ENCODE results near the gene KCTD5. TPM values are rescaled to one million over a fixed set of nuclear protein-coding genes. Genes with fewer than 3 reads are reported as not detected.
"Not testable (repeated sequence)": the region's sequence is repeated elsewhere in the genome, so short reads cannot be mapped to it uniquely, and the experiment has no call there.

KCTD5 gene
- total RNA-seq, 2 donors from 2014 or later: 24.1 to 55.0 TPM

DNA sequence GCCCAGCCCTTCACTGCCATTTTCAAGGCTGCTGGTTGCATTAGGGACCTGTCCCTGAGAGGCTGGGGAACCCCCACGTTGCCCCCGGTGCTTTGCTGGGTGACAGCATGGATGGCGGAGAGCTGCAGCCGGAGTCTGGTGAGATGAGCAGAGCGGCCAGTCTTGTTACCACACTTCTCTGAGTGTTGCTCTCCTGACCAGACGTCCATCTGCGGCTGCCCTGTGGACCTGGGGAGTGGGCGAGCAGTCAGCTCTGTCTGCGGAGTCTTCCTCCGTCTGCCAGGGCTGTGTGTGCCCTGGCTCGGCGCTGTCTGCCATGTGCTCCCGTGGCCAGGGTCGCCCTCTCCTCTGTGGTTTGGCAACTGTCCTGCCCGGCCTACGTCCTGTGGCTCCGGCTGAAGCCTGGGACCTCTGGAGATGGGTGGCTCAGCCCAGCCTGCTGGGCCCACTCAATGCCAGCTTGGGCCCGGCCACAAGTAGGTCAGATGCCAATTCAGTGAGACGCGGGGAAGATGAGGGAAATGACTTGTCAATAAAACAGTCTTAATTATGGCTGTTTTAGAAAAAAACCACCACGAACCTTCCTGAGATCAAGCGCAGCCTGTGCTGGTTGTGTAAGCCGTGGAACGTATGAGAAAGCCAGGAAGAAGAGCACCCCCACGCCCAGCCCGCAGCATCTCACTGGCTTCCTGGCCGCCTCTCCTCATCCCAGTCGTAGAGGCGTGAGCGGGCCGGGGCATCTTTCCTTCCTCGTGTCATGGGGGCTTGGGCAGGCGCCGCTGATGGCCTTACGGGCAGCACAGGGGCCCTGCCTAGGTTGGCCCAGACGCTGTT is 7.9 kb downstream of the KCTD5 start:
- H3K9me3 ChIP-seq: no peaks in the 10 kb centered on the region
- 85% methylated on average over 36 of the region's 36 CpGs for WGBS
- intact Hi-C loops (cut with DNase I): no loop called here
- peaks cover 7% of the 10 kb centered on the region for H3K4me1 ChIP-seq (replicated peaks)
- no peak for TF ChIP-seq POLR2AphosphoS5 (IDR thresholded peaks at IDR 0.05)
- H3K36me3 ChIP-seq: no peaks in the 10 kb centered on the region
- no peak for DNase-seq (ENCODE audit: low spot score)
- H3K4me3 ChIP-seq: no peak overlapping the region
- H3K27ac ChIP-seq: no peak overlapping the region
- no peaks in the 10 kb centered on the region for H3K27me3 ChIP-seq (replicated peaks; ENCODE audit: insufficient read depth)

DNA sequence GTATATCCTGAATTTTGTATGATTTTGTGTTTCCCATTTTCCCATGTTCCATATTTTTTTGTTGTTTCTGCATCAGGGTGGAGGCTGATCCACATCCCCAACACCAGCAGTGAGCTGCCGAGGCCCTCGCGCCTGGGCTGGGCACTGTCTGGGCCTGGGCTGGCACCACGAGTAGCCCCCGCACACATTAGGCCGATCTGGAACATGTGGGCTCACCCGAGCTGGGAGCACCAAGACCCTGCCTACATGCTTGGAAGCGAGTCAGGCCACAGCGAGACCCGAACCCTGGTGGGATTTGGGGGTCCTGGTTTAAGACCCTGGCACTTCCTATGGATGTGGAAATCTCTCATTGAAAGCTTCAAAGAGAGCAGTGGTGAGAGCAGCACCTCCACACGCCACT is 8.5 kb downstream of the KCTD5 start:
- TF ChIP-seq POLR2A (IDR thresholded peaks at IDR 0.05): no peak
- TF ChIP-seq, protein P1, sequence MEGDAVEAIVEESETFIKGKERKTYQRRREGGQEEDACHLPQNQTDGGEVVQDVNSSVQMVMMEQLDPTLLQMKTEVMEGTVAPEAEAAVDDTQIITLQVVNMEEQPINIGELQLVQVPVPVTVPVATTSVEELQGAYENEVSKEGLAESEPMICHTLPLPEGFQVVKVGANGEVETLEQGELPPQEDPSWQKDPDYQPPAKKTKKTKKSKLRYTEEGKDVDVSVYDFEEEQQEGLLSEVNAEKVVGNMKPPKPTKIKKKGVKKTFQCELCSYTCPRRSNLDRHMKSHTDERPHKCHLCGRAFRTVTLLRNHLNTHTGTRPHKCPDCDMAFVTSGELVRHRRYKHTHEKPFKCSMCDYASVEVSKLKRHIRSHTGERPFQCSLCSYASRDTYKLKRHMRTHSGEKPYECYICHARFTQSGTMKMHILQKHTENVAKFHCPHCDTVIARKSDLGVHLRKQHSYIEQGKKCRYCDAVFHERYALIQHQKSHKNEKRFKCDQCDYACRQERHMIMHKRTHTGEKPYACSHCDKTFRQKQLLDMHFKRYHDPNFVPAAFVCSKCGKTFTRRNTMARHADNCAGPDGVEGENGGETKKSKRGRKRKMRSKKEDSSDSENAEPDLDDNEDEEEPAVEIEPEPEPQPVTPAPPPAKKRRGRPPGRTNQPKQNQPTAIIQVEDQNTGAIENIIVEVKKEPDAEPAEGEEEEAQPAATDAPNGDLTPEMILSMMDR (IDR thresholded peaks at IDR 0.05): no peak
- no peak for TF ChIP-seq POLR2AphosphoS5 (IDR thresholded peaks at IDR 0.05)
- 93% methylated on average over 11 of the region's 11 CpGs for WGBS
- Histone ChIP-seq H3K4me3 (no peak overlapping the region), H3K27me3 (replicated peaks; ENCODE audit: insufficient read depth) (no peaks in the 10 kb centered on the region), H3K27ac (no peak overlapping the region), H3K36me3 (no peaks in the 10 kb centered on the region), H3K9me3 (no peaks in the 10 kb centered on the region), H3K4me1 (replicated peaks) (peaks cover 7% of the 10 kb centered on the region)
- intact Hi-C loops (cut with DNase I): no loop called here
- no peak for DNase-seq (ENCODE audit: low spot score)

DNA sequence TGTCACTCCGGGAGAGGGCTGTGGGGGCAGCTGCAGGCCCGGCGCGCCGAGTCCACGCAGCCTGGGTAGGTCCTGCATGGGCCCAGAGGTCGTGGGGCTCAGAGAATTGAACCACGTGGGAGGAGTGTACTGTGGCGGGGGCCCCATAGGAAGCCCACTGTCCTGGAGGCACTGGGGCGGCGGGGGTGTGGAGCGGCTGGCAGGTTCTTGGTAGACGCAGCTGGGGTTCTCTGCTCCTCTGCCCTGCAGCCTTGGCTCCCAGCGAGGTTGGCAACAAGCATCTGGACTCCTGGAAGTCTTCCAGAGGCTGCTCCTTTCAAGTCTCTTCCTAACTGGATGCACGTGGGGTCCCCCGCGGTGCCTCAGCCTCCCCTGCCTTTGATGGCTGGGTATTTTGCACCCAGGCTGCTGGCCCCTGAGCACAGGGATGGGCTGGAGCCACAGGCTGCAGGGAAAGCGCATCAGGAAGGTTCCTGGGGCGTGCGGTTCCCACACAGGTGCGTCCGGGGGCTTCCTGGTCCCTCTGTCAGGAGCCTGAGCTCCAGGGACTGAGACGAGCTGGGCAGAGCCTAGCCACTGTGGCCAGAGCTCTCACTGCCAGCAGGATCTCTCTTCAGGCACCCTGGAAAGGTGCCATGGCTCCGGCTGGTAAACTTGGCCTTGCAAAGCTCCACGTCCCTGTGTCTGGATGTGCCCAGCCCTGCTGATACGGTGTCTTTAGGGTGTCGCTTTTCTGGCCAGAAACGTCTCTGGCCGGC is 9.3 kb downstream of the KCTD5 start:
- TF ChIP-seq POLR2A (IDR thresholded peaks at IDR 0.05) (no peak), POLR2AphosphoS5 (IDR thresholded peaks at IDR 0.05) (peak; percentile 11)
- Histone ChIP-seq H3K27me3 (replicated peaks; ENCODE audit: insufficient read depth) (no peaks in the 10 kb centered on the region), H3K9me3 (no peaks in the 10 kb centered on the region), H3K4me1 (replicated peaks) (peaks cover 7% of the 10 kb centered on the region), H3K4me3 (no peak overlapping the region), H3K27ac (no peak overlapping the region), H3K36me3 (no peaks in the 10 kb centered on the region)
- intact Hi-C loops (cut with DNase I): no loop called here
- 73% methylated on average over 29 of the region's 29 CpGs for WGBS
- no peak for DNase-seq (ENCODE audit: low spot score)

DNA sequence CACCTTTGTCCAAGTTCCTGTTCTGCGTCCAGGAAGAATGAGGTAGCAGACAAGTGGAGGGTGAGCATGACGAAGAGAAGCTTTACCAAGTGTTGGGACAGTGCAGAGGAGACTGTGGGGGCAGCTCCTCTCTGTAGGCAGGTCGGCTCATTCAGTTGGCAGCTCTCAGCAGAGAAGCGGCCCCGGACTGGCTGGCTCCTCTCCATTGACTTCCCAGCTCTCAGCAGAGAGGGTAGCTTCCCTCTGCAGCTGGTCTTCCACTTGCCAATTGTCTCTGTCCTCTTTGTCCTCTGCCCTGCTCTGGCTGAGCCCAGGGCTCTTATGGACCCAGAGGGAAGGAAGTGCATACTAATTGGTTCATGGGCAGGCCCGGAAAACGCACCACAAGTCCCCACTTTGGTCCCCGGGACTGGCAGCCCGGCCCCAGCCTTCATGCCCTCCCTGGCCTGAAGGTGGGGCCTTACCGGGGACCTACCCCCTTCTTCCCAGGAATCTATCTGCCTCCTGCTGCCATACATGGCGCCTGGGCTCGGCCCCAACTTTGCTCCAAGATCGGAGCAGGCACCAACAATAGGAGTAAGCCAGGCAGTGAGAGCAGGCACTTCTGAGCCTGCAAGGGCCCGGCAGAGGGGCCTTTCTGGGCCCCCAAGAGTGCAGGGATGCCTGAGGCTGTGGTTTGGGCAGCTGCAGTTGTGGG is 10.1 kb downstream of the KCTD5 start:
- DNase-seq (ENCODE audit: low spot score): no peak
- H3K27ac ChIP-seq: no peak overlapping the region

DNA sequence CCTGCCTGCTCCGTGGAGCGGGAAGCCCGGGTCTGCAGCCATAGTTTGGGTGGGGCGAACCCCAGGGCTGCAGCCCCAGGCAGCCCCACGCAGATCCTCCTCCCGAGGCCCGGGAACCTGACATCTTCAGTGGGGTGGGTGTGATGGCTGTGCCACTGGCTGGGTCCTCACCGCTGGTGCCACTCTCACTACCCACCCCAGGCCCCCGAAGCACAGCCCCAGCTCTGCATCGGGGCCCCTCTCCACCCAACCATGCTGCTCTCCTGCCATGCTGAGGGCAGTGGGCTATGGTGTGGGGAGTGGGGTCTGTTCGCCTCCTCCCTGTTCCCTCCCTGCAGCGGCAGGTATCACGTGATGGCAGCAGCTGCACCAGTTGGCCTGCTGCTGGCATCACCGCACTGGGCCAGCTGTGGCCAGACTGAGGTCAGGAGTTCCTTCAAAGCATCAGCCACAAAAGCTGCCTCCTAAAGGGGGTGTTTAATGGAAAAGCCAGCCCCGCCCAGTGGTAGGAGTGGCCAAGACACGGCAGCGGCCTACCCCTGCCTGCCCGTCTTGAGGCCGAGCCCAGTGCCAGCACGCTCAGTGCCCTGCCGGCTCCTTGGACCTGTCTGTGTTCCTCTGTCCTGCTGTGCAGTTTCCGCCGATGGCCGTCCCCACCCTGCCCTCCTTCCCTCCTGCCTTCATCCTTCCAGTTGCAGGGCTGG is 10.8 kb downstream of the KCTD5 start:
- intact Hi-C loops (cut with DNase I): no loop called here
- Histone ChIP-seq H3K27me3 (replicated peaks; ENCODE audit: insufficient read depth) (no peaks in the 10 kb centered on the region), H3K4me3 (no peak overlapping the region), H3K36me3 (peaks cover 0 to 10% of the 10 kb centered on the region in 2 donors), H3K27ac (no peak overlapping the region), H3K4me1 (replicated peaks) (peaks cover 7% of the 10 kb centered on the region), H3K9me3 (no peaks in the 10 kb centered on the region)
- TF ChIP-seq POLR2A (IDR thresholded peaks at IDR 0.05) (no peak), POLR2AphosphoS5 (IDR thresholded peaks at IDR 0.05) (no peak)
- TF ChIP-seq, protein P1 (IDR thresholded peaks at IDR 0.05): no peak
- 73% methylated on average over 21 of the region's 24 CpGs for WGBS
- no peak for DNase-seq (ENCODE audit: low spot score)

More for the DNA sequence above, 10.1 kb downstream of the KCTD5 start:
- Histone ChIP-seq H3K4me3 (no peak overlapping the region), H3K36me3 (peaks cover 0 to 3% of the 10 kb centered on the region in 2 donors), H3K9me3 (no peaks in the 10 kb centered on the region), H3K4me1 (replicated peaks) (peaks cover 7% of the 10 kb centered on the region), H3K27me3 (replicated peaks; ENCODE audit: insufficient read depth) (no peaks in the 10 kb centered on the region)
- no peak for TF ChIP-seq POLR2A (IDR thresholded peaks at IDR 0.05)
- TF ChIP-seq, protein P1 (IDR thresholded peaks at IDR 0.05): no peak
- no peak for TF ChIP-seq POLR2AphosphoS5 (IDR thresholded peaks at IDR 0.05)
- WGBS: 67% methylated on average over 14 of the region's 14 CpGs
- intact Hi-C loops (cut with DNase I): no loop called here

DNA sequence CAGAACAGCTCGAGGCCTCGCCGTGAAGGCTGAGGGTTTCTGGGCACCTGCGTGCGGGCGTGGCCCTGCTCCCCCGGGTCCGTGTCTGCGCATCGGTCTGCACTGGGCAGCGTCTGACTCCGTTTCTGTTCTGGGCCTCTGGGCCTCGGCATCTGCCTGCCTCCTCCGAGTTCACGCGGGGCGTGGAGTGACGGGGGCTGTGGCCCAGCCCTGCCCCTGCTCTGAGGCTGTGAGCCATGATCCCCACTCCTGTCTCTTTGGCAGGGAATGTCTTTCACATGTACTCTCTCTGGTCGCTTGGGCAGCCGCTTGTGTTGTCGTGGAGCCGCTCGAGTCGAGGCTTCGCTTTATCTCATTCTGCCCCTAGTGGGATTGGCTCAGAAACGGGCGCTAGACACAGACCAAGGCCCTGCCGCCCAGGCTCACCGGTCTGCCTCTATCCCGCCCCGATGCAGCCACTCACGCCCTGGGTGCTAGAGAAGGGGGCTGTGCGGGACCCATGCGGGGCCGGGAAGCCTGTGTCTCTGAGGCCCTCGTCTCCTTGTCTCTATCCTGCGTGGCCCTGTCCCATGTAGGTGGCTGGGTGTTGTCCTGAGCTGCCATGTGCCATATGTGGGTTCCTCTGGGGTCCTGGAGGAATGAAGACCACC is 14.4 kb downstream of the KCTD5 start:
- H3K27ac ChIP-seq; H3K4me1 ChIP-seq (replicated peaks); intact Hi-C loops (cut with DNase I); H3K9me3 ChIP-seq; DNase-seq (ENCODE audit: low spot score); H3K4me3 ChIP-seq; H3K27me3 ChIP-seq (replicated peaks; ENCODE audit: insufficient read depth): not testable (repeated sequence)
- H3K36me3 ChIP-seq: peaks cover 0 to 21% of the 10 kb centered on the region in 2 donors
- 97% methylated on average over 25 of the region's 37 CpGs for WGBS

Measured in prostate gland (tissue), 2 donors.